WTC11 (cell line): ENCODE data around the gene RAB12. TPM values are rescaled to one million over a fixed set of nuclear protein-coding genes. Genes with fewer than 3 reads are reported as not detected.

Source experiments
- ATAC-seq: fragments of 200-7000 bp; cut with Tn5 transposase; 2 replicates; pipeline ENCODE4 v1.10.0; 2021; ENCODE audit warnings: mild to moderate bottlenecking, moderate library complexity
- CTCF ChIA-PET: fragments of 300-600 bp; sonication (Branson Sonifier 250); formaldehyde crosslinking; loops from one replicate; lab custom pipeline; 2021; ENCODE audit warnings: antibody characterized with exemption; lab: Charles Lee
- POLR2A ChIA-PET: fragments of 350-600 bp; sonication (Branson Sonifier 250); formaldehyde crosslinking; loops from one replicate; lab custom pipeline; 2021; ENCODE audit warnings: antibody characterized with exemption; lab: Charles Lee
- DNase-seq: peaks from one replicate; pipeline ENCODE4 v3.0.0; 2021; ENCODE audit warnings: low spot score
- H3K27ac Mint-ChIP-seq: 2 replicates; pipeline ENCODE4 v1.8.0; 2021; ENCODE audit warnings: mixed read lengths
- H3K27me3 Mint-ChIP-seq: 2 replicates; pipeline ENCODE4 v1.8.0; 2021; ENCODE audit warnings: low read depth, mild to moderate bottlenecking, moderate library complexity, mixed read lengths
- H3K36me3 Mint-ChIP-seq: 2 replicates; pipeline ENCODE4 v1.8.0; 2021; ENCODE audit warnings: mixed read lengths
- H3K4me1 Mint-ChIP-seq: 2 replicates; pipeline ENCODE4 v1.8.0; 2022; ENCODE audit warnings: mixed read lengths
- H3K4me3 Mint-ChIP-seq: 2 replicates; pipeline ENCODE4 v1.8.0; 2021; ENCODE audit warnings: mild to moderate bottlenecking, moderate library complexity, mixed read lengths
- H3K9me3 Mint-ChIP-seq: 2 replicates; pipeline ENCODE4 v1.8.0; 2021; ENCODE audit warnings: mixed read lengths
- FOXP1 ChIP-seq: sonication (generic); formaldehyde crosslinking; IDR thresholded peaks from 2 replicates; pipeline ENCODE4 v1.8.0; 2022; ENCODE audit warnings: missing genetic modification reagents, mild to moderate bottlenecking, moderate library complexity, borderline replicate concordance
- IRF2 ChIP-seq: sonication (generic); formaldehyde crosslinking; IDR thresholded peaks from 2 replicates; pipeline ENCODE4 v1.8.0; 2022; ENCODE audit warnings: low read depth, missing genetic modification reagents, borderline replicate concordance
- MYBL2 ChIP-seq: sonication (generic); formaldehyde crosslinking; IDR thresholded peaks from 2 replicates; pipeline ENCODE4 v1.8.1; 2023; ENCODE audit warnings: mild to moderate bottlenecking, moderate library complexity, missing genetic modification reagents
- NFYB ChIP-seq: sonication (generic); formaldehyde crosslinking; conservative IDR thresholded peaks from 2 replicates; pipeline ENCODE4 v1.8.0; 2022; ENCODE audit warnings: low read depth, missing genetic modification reagents
- SMAD3 ChIP-seq: sonication (generic); formaldehyde crosslinking; IDR thresholded peaks from 2 replicates; pipeline ENCODE4 v1.8.0; 2022; ENCODE audit warnings: missing genetic modification reagents, mild to moderate bottlenecking, borderline replicate concordance
- TEAD1 ChIP-seq: sonication (generic); formaldehyde crosslinking; IDR thresholded peaks from 2 replicates; pipeline ENCODE4 v1.8.0; 2022; ENCODE audit warnings: mild to moderate bottlenecking, missing genetic modification reagents
- ZNF138 ChIP-seq: sonication (generic); formaldehyde crosslinking; conservative IDR thresholded peaks from 2 replicates; pipeline ENCODE4 v1.8.1; 2022; ENCODE audit warnings: mild to moderate bottlenecking, moderate library complexity, missing genetic modification reagents
- ZNF263 ChIP-seq: sonication (generic); formaldehyde crosslinking; IDR thresholded peaks from 2 replicates; pipeline ENCODE4 v1.8.1; 2022; ENCODE audit warnings: low read depth, mild to moderate bottlenecking, moderate library complexity, missing genetic modification reagents
- total RNA-seq: library from RNA; stranded (reverse); gene quantifications from 3 replicates; pipeline ENCODE4 v1.2.3, GENCODE V29; 2021
- TF ChIP-seq, protein P1 (sequence below): sonication (generic); formaldehyde crosslinking; IDR thresholded peaks from 2 replicates; pipeline ENCODE4 v1.8.0; 2023; ENCODE audit warnings: missing genetic modification reagents, mild to moderate bottlenecking, borderline replicate concordance
- TF ChIP-seq, protein P2 (sequence below): sonication (generic); formaldehyde crosslinking; IDR thresholded peaks from 2 replicates; pipeline ENCODE4 v1.8.1; 2023; ENCODE audit warnings: mild to moderate bottlenecking, missing genetic modification reagents
- TF ChIP-seq, protein P3 (sequence below): sonication (generic); formaldehyde crosslinking; IDR thresholded peaks from 2 replicates; pipeline ENCODE4 v1.8.0; 2022; ENCODE audit warnings: mild to moderate bottlenecking, missing genetic modification reagents
- TF ChIP-seq, protein P4 (sequence below): fragments of 200-600 bp; IDR thresholded peaks from 2 replicates; pipeline ENCODE4 v1.8.0; 2022; ENCODE audit warnings: antibody characterized with exemption

RAB12 gene
- total RNA-seq, 1 experiment from 2014 or later, result 69.3 TPM

DNA sequence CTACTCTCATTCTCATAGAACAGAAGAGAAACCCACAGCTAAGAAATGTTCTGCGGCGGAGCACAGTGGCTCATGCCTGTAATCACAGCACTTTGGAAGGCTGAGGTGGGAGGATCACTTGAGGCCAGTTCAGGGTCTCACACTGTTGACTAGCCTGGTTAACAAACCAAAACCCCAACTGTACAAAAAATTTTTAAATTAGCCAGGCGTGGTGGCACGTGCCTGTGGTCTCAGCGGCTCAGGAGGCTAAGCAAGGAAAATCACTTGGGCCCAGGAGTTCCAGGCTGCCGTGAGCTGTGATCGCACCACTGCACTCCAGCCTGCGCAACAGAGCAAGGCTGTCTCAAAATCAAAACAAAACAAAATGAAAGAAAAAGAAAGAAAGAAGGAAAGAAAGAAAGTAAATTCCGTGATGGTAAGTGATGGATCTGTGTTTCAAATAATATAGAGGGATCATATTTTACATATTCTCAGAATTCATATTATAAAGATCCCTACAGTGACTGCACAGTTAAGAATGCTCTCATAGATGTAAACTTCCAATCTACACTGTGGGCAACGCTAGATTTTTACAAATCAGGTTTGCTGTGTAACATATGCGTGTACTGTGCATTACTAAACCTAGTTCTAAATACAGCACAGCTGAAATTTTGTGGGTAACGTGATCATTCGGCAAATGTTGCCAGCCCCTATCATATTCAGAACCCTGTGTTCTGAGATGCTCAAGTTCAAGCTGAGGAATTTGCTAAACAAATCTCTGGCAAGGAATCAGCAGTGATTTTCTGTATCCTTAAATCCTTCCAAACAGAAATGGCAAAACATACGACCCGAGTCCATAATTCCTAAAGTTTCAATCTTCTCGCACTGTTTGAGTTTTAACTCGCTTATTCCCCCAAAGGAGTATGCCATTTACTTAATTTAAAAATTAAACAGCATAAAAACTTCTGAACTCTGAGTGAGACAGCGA is 1.2 kb upstream of the RAB12 start (continued):
- TF ChIP-seq, protein P1, sequence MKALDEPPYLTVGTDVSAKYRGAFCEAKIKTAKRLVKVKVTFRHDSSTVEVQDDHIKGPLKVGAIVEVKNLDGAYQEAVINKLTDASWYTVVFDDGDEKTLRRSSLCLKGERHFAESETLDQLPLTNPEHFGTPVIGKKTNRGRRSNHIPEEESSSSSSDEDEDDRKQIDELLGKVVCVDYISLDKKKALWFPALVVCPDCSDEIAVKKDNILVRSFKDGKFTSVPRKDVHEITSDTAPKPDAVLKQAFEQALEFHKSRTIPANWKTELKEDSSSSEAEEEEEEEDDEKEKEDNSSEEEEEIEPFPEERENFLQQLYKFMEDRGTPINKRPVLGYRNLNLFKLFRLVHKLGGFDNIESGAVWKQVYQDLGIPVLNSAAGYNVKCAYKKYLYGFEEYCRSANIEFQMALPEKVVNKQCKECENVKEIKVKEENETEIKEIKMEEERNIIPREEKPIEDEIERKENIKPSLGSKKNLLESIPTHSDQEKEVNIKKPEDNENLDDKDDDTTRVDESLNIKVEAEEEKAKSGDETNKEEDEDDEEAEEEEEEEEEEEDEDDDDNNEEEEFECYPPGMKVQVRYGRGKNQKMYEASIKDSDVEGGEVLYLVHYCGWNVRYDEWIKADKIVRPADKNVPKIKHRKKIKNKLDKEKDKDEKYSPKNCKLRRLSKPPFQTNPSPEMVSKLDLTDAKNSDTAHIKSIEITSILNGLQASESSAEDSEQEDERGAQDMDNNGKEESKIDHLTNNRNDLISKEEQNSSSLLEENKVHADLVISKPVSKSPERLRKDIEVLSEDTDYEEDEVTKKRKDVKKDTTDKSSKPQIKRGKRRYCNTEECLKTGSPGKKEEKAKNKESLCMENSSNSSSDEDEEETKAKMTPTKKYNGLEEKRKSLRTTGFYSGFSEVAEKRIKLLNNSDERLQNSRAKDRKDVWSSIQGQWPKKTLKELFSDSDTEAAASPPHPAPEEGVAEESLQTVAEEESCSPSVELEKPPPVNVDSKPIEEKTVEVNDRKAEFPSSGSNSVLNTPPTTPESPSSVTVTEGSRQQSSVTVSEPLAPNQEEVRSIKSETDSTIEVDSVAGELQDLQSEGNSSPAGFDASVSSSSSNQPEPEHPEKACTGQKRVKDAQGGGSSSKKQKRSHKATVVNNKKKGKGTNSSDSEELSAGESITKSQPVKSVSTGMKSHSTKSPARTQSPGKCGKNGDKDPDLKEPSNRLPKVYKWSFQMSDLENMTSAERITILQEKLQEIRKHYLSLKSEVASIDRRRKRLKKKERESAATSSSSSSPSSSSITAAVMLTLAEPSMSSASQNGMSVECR (CRISPR knock-in tag), result no peak
- TF ChIP-seq TEAD1 (no peak), SMAD3 (CRISPR knock-in tag) (no peak), ZNF263 (CRISPR knock-in tag) (no peak)
- TF ChIP-seq, protein P2, sequence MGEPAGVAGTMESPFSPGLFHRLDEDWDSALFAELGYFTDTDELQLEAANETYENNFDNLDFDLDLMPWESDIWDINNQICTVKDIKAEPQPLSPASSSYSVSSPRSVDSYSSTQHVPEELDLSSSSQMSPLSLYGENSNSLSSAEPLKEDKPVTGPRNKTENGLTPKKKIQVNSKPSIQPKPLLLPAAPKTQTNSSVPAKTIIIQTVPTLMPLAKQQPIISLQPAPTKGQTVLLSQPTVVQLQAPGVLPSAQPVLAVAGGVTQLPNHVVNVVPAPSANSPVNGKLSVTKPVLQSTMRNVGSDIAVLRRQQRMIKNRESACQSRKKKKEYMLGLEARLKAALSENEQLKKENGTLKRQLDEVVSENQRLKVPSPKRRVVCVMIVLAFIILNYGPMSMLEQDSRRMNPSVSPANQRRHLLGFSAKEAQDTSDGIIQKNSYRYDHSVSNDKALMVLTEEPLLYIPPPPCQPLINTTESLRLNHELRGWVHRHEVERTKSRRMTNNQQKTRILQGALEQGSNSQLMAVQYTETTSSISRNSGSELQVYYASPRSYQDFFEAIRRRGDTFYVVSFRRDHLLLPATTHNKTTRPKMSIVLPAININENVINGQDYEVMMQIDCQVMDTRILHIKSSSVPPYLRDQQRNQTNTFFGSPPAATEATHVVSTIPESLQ, result no peak
- TF ChIP-seq, all 79 proteins: peak for 0

DNA sequence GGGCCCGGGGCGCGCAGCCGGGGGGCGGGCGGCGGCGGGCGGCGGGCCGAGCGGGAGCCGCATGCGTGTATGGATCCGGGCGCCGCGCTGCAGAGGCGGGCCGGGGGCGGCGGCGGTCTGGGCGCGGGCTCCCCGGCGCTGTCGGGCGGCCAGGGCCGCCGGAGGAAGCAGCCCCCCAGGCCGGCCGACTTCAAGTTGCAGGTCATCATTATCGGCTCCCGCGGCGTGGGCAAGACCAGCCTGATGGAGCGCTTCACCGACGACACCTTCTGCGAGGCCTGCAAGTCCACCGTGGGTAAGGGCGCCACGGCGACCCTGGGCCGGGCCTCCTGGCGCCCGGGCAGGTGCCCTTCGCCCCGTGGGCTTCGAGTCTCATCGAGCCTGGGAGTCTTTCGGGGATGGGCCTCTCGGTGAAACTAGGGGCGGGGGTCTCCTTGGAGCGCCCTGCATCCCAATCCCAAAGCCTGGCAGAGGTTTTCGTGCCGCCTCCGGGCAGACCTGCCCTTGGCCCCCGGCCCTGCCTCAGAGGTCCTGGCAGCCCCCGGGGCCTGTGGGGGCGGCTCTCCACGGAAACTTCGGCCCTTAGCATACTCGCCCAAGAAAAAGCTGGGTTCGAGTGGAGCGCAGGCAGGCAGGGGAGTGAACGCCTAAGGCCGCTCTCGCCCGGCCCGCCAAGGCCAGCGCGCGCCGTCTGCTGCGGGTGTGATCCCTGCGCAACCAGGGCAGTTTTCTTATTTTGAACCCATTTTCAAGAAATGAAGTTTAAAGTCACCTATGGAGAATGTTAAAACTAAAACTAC is 622 bp downstream of the RAB12 start:
- H3K9me3 Mint-ChIP-seq, result no peaks in the 10 kb centered on the region
- H3K27ac Mint-ChIP-seq, result peak overlapping the region; percentile 72; the same call in 1 of the 2 replicates
- ATAC-seq (no peak), DNase-seq (no peak)
- CTCF ChIA-PET, result interaction anchor here (1.0 to 1.5 kb wide), 15 partner anchors 10 to 373 kb away, joined by 3 to 22 read pairs (median 6); no protein-coding TSS in a partner anchor
- H3K36me3 Mint-ChIP-seq, result peaks cover 24% of the 10 kb centered on the region
- peaks cover 13% of the 10 kb centered on the region for H3K27me3 Mint-ChIP-seq
- POLR2A ChIA-PET, result interaction anchor here (0.7 kb wide), 1 partner anchor 9 kb away, joined by 3 read pairs; no protein-coding TSS in a partner anchor
- peak overlapping the region; percentile 86 for H3K4me3 Mint-ChIP-seq
- H3K4me1 Mint-ChIP-seq, result peaks cover 59% of the 10 kb centered on the region
- TF ChIP-seq IRF2 (no peak), FOXP1 (CRISPR knock-in tag) (peak; percentile 8; the same call in 1 of the 2 replicates), NFYB (no peak), MYBL2 (CRISPR knock-in tag) (no peak), SMAD3 (CRISPR knock-in tag) (no peak), ZNF138 (CRISPR knock-in tag) (no peak)
- TF ChIP-seq, protein P3, sequence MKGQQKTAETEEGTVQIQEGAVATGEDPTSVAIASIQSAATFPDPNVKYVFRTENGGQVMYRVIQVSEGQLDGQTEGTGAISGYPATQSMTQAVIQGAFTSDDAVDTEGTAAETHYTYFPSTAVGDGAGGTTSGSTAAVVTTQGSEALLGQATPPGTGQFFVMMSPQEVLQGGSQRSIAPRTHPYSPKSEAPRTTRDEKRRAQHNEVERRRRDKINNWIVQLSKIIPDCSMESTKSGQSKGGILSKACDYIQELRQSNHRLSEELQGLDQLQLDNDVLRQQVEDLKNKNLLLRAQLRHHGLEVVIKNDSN (CRISPR knock-in tag), result no peak
- TF ChIP-seq, protein P4, sequence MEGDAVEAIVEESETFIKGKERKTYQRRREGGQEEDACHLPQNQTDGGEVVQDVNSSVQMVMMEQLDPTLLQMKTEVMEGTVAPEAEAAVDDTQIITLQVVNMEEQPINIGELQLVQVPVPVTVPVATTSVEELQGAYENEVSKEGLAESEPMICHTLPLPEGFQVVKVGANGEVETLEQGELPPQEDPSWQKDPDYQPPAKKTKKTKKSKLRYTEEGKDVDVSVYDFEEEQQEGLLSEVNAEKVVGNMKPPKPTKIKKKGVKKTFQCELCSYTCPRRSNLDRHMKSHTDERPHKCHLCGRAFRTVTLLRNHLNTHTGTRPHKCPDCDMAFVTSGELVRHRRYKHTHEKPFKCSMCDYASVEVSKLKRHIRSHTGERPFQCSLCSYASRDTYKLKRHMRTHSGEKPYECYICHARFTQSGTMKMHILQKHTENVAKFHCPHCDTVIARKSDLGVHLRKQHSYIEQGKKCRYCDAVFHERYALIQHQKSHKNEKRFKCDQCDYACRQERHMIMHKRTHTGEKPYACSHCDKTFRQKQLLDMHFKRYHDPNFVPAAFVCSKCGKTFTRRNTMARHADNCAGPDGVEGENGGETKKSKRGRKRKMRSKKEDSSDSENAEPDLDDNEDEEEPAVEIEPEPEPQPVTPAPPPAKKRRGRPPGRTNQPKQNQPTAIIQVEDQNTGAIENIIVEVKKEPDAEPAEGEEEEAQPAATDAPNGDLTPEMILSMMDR, result no peak
